ENCODE measurements around the gene SLC22A23. TPM values are rescaled to one million over a fixed set of nuclear protein-coding genes. Genes with fewer than 3 reads are reported as not detected.

The SLC22A23 gene
- polyA plus RNA-seq, 1 donor (not counting 4 experiments of a cell fraction or from before 2014, with no cell fraction given): 4.3 TPM

DNA sequence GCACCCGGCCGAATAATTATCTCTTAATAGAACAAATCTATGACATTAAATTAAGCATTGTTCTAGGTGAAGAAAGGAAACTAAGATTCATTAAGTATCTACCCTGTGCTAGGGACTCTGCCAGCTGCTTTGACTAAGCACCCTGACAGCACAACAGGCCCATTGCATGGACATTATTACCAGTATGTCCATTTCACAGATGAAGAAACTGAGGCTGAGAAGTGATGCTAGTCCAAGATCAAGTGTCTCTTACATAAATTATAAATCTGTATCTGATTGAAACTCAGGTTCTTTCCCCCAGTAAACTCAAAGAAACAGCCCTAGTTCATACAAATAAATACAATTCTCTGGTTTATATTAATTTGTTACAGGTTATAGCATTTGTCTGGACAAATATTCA is 31.3 kb downstream of the SLC22A23 start:
- FAIRE-seq: no peak
- TF ChIP-seq, protein P1, sequence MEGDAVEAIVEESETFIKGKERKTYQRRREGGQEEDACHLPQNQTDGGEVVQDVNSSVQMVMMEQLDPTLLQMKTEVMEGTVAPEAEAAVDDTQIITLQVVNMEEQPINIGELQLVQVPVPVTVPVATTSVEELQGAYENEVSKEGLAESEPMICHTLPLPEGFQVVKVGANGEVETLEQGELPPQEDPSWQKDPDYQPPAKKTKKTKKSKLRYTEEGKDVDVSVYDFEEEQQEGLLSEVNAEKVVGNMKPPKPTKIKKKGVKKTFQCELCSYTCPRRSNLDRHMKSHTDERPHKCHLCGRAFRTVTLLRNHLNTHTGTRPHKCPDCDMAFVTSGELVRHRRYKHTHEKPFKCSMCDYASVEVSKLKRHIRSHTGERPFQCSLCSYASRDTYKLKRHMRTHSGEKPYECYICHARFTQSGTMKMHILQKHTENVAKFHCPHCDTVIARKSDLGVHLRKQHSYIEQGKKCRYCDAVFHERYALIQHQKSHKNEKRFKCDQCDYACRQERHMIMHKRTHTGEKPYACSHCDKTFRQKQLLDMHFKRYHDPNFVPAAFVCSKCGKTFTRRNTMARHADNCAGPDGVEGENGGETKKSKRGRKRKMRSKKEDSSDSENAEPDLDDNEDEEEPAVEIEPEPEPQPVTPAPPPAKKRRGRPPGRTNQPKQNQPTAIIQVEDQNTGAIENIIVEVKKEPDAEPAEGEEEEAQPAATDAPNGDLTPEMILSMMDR (optimal IDR thresholded peaks at IDR 0.05 in 1 of 3, IDR thresholded peaks at IDR 0.05 in 1 of 3, conservative IDR thresholded peaks at IDR 0.05 in 1 of 3; ENCODE audit: extremely low read depth in 1 of 3, insufficient read depth in 2 of 3, low read length in 3 of 3): no peak
- TF ChIP-seq EZH2 (IDR thresholded peaks at IDR 0.05; ENCODE audit: low read length): no peak
- no peak overlapping the region for H3K4me2 ChIP-seq (ENCODE audit: control insufficient read depth, extremely low read depth, insufficient read depth, low read depth, low read length)

DNA sequence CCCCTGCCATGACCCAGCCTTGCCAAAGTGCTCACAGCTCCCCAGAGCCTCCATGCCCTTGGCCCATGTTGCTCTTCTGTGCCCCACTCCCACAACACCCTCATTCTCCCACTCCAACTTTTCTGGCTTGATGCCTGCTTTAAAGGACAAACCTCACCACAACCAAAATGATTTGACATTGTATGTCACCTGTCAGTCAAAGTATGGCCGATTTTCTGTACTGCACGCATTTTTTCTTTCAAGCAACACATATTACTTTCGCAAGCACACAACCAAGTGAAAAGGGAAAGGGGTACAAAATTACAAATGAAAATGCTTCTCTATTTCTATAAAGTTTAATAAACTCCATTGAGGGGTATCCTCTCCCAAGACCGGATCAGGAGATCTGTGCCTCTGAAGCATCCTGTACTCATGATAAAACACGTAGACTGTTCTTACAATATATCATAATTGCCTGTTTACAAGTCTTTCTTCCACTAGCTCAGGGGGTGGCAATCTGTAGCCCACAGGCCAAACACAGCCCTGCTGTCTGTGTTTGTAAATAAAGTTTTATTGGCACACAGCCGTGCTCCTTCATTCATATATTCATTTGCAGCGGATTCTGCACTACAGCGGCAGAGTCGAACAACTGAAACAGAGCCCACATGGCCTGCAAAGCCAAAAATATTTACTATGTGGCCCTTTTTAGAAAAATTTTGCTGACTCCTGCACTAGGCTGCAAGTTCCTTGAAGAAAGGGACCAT is 32.5 kb downstream of the SLC22A23 start:
- Histone ChIP-seq H3K9me1 (ENCODE audit: control insufficient read depth, extremely low read depth, insufficient read depth, low read length) (peaks cover 4% of the 10 kb centered on the region), H3K27me3 (ENCODE audit: control insufficient read depth, extremely low read depth, insufficient read depth, low read length) (no peaks in the 10 kb centered on the region), H3K9me3 (ENCODE audit: control insufficient read depth, low read depth, low read length) (no peaks in the 10 kb centered on the region), H2AFZ (ENCODE audit: control insufficient read depth, low read length) (no peak overlapping the region), H3K4me2 (ENCODE audit: control insufficient read depth, extremely low read depth, insufficient read depth, low read depth, low read length) (no peak overlapping the region), H3K4me1 (ENCODE audit: control insufficient read depth, extremely low read depth, insufficient read depth, low read length) (peaks cover 40% of the 10 kb centered on the region), H4K20me1 (ENCODE audit: control insufficient read depth, extremely low read depth, insufficient read depth, low read length) (no peaks in the 10 kb centered on the region), H3K4me3 (ENCODE audit: control insufficient read depth in 2 of 3, extremely low read depth in 1 of 3, insufficient read depth in 2 of 3, low read depth in 1 of 3, low read length in 3 of 3) (no peak overlapping the region), H3K27ac (ENCODE audit: control insufficient read depth, insufficient read depth, low read length) (no peak overlapping the region), H3K36me3 (ENCODE audit: control insufficient read depth in 2 of 2, extremely low read depth in 1 of 2, insufficient read depth in 2 of 2, low read length in 2 of 2) (no peaks in the 10 kb centered on the region), H3K79me2 (ENCODE audit: control insufficient read depth, insufficient read depth, low read length) (no peaks in the 10 kb centered on the region), H3K9ac (ENCODE audit: control insufficient read depth, extremely low read depth, insufficient read depth, low read length) (no peak overlapping the region)
- no peak for FAIRE-seq
- DNase-seq (ENCODE audit: low read depth, low spot score): no peak
- TF ChIP-seq, protein P1 (optimal IDR thresholded peaks at IDR 0.05 in 1 of 3, IDR thresholded peaks at IDR 0.05 in 1 of 3, conservative IDR thresholded peaks at IDR 0.05 in 1 of 3; ENCODE audit: extremely low read depth in 1 of 3, insufficient read depth in 2 of 3, low read length in 3 of 3): no peak
- TF ChIP-seq EZH2 (IDR thresholded peaks at IDR 0.05; ENCODE audit: low read length): no peak
- dilution Hi-C loops (cut with MboI; ENCODE audit: extremely low pct_ligation_motif_present, low sequenced_read_pairs): loop anchor here (25.0 kb wide), 1 partner anchor 288 kb away; no protein-coding TSS in a partner anchor

More for the DNA sequence above, 31.3 kb downstream of the SLC22A23 start:
- Histone ChIP-seq H3K9me3 (ENCODE audit: control insufficient read depth, low read depth, low read length) (no peaks in the 10 kb centered on the region), H2AFZ (ENCODE audit: control insufficient read depth, low read length) (no peak overlapping the region), H3K4me3 (ENCODE audit: control insufficient read depth in 2 of 3, extremely low read depth in 1 of 3, insufficient read depth in 2 of 3, low read depth in 1 of 3, low read length in 3 of 3) (no peak overlapping the region), H3K9me1 (ENCODE audit: control insufficient read depth, extremely low read depth, insufficient read depth, low read length) (peaks cover 4% of the 10 kb centered on the region), H3K27me3 (ENCODE audit: control insufficient read depth, extremely low read depth, insufficient read depth, low read length) (no peaks in the 10 kb centered on the region), H3K79me2 (ENCODE audit: control insufficient read depth, insufficient read depth, low read length) (no peaks in the 10 kb centered on the region), H3K36me3 (ENCODE audit: control insufficient read depth in 2 of 2, extremely low read depth in 1 of 2, insufficient read depth in 2 of 2, low read length in 2 of 2) (no peaks in the 10 kb centered on the region), H3K4me1 (ENCODE audit: control insufficient read depth, extremely low read depth, insufficient read depth, low read length) (peaks cover 35% of the 10 kb centered on the region), H3K27ac (ENCODE audit: control insufficient read depth, insufficient read depth, low read length) (no peak overlapping the region), H4K20me1 (ENCODE audit: control insufficient read depth, extremely low read depth, insufficient read depth, low read length) (no peaks in the 10 kb centered on the region), H3K9ac (ENCODE audit: control insufficient read depth, extremely low read depth, insufficient read depth, low read length) (no peak overlapping the region)
- dilution Hi-C loops (cut with MboI; ENCODE audit: extremely low pct_ligation_motif_present, low sequenced_read_pairs): no loop called here
- no peak for DNase-seq (ENCODE audit: low read depth, low spot score)

All from keratinocyte (primary cell).